Uterus (tissue), 2 donors: ENCODE data around the gene NDC1.

Experiments used
- POLR2A ChIP-seq, 2 donors: fragments of 450-650 bp; IDR thresholded peaks; one replicate each; pipeline ENCODE4 v1.6.1; 2016; ENCODE audit warnings: antibody characterized with exemption in 2 of 2, mild to moderate bottlenecking in 1 of 2, moderate library complexity in 1 of 2
- TF ChIP-seq, protein P1 (sequence below), 4 experiments: fragments of 200-600 bp in 2 of 4; fragments of 450-650 bp in 2 of 4; sonication (generic) in 2 of 4; IDR thresholded peaks; one replicate each; pipeline ENCODE4 v1.5.1; 2016 to 2019; ENCODE audit warnings: antibody characterized with exemption in 4 of 4, mild to moderate bottlenecking in 2 of 4, moderate library complexity in 1 of 4

DNA sequence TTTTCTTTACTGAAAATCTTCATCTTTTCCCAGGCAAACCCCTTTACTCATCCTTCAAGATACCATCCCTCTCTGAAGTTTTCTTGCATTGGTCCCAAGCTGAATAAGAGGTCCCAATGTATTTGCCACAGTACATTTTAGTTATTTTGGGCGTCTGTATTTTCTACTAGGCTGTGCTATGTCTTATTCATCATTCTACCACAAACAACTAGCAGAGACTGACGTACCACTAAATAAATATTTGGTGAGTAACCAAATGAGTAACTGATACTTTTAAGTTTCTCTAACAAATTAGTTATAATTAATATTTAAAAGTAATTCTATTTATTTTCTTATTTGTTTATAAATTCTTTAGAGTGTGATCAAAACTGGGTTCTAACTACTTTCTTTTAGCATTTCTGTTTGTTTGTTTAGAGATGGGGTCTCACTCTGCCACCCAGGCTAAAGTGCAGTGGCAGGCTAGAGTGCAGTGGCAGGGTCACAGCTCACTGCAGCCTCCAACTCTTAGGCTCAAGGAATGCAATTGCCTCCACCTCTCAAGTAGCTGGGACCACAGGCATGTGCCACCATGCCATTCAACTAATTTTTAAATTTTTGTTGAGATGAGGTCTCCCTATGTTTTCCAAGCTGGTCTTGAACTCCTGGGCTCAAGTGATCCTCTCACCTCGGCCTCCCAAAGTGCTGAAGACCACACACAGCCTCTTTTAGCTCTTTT is 33.1 kb downstream of the NDC1 start:
- TF ChIP-seq, protein P1, sequence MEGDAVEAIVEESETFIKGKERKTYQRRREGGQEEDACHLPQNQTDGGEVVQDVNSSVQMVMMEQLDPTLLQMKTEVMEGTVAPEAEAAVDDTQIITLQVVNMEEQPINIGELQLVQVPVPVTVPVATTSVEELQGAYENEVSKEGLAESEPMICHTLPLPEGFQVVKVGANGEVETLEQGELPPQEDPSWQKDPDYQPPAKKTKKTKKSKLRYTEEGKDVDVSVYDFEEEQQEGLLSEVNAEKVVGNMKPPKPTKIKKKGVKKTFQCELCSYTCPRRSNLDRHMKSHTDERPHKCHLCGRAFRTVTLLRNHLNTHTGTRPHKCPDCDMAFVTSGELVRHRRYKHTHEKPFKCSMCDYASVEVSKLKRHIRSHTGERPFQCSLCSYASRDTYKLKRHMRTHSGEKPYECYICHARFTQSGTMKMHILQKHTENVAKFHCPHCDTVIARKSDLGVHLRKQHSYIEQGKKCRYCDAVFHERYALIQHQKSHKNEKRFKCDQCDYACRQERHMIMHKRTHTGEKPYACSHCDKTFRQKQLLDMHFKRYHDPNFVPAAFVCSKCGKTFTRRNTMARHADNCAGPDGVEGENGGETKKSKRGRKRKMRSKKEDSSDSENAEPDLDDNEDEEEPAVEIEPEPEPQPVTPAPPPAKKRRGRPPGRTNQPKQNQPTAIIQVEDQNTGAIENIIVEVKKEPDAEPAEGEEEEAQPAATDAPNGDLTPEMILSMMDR (IDR thresholded peaks at IDR 0.05) = no peak
- no peak for TF ChIP-seq POLR2A (IDR thresholded peaks at IDR 0.05)
